B cell (primary cell): ENCODE data around the gene DAB1. TPM values are rescaled to one million over a fixed set of nuclear protein-coding genes. Genes with fewer than 3 reads are reported as not detected.

Source experiments
- ATAC-seq: fragments of 200-7000 bp; cut with Tn5 transposase; one replicate; pipeline ENCODE4 v1.10.0; 2021; ENCODE audit warnings: low read depth, mild to moderate bottlenecking, moderate number of reproducible peaks, moderate library complexity
- CTCF ChIA-PET: fragments of 350-600 bp; sonication (Branson Sonifier 250); formaldehyde crosslinking; loops from one replicate; lab custom pipeline; 2021; ENCODE audit warnings: antibody characterized with exemption, inconsistent platforms; lab: Charles Lee
- POLR2A ChIA-PET: fragments of 350-600 bp; sonication (Branson Sonifier 250); formaldehyde crosslinking; loops from one replicate; lab custom pipeline; 2021; ENCODE audit warnings: antibody characterized with exemption; lab: Charles Lee
- DNase-seq: peaks from one replicate; pipeline ENCODE4 v3.0.0; 2013
- H2AFZ ChIP-seq: 2 replicates; pipeline ENCODE4 v1.6.1; 2012; ENCODE audit warnings: mild to moderate bottlenecking, low read depth, low read length; ENCODE audit not compliant: insufficient read depth, poor library complexity, severe bottlenecking
- H3K27ac ChIP-seq, 2 donors: 1 replicate in 1 of 2; 2 replicates in 1 of 2; pipeline ENCODE4 v1.5.1; 2012 to 2013; ENCODE audit warnings: low read length in 2 of 2, mild to moderate bottlenecking in 2 of 2, moderate library complexity in 1 of 2
- H3K27me3 ChIP-seq, 4 experiments: fragments of 200-600 bp in 1 of 4; sonication (generic) in 1 of 4; replicated peaks in 1 of 4; 1 replicate in 2 of 4; 2 replicates in 2 of 4; pipeline versions ENCODE4 v1.6.1 to v1.7.0; 2013 to 2016; ENCODE audit warnings: low read length in 3 of 4, mild to moderate bottlenecking in 2 of 4, mixed read lengths in 1 of 4, moderate library complexity in 1 of 4; ENCODE audit not compliant: insufficient read depth in 4 of 4, control insufficient read depth in 3 of 4; ENCODE audit errors: control extremely low read depth in 1 of 4
- H3K36me3 ChIP-seq, 2 experiments: replicated peaks in 1 of 2; 1 replicate in 1 of 2; 2 replicates in 1 of 2; pipeline versions ENCODE4 v1.6.1 to v1.7.1; 2013; ENCODE audit warnings: low read length in 1 of 2; ENCODE audit not compliant: insufficient read depth in 2 of 2, control insufficient read depth in 1 of 2; ENCODE audit errors: control extremely low read depth in 1 of 2, extremely low read depth in 1 of 2
- H3K4me1 ChIP-seq, 2 donors: fragments of 200-600 bp in 1 of 2; sonication (generic) in 1 of 2; 1 replicate in 1 of 2; 2 replicates in 1 of 2; pipeline versions ENCODE4 v1.5.1 to v1.6.1; 2013 to 2017; ENCODE audit warnings: low read length in 2 of 2; ENCODE audit not compliant: control insufficient read depth in 2 of 2, insufficient read depth in 2 of 2
- H3K4me2 ChIP-seq: replicated peaks from 2 replicates; pipeline ENCODE3; 2012; ENCODE audit warnings: mild to moderate bottlenecking, low read depth, low read length; ENCODE audit not compliant: poor library complexity, severe bottlenecking
- H3K4me3 ChIP-seq, 5 experiments: fragments of 200-600 bp in 1 of 5; sonication (generic) in 1 of 5; 1 replicate in 3 of 5; 2 replicates in 2 of 5; pipeline versions ENCODE4 v1.5.1 to v1.7.0; 2011 to 2016; ENCODE audit warnings: low read length in 4 of 5, mild to moderate bottlenecking in 4 of 5, low read depth in 2 of 5, control low read depth in 1 of 5, moderate library complexity in 1 of 5; ENCODE audit not compliant: insufficient read depth in 1 of 5; ENCODE audit errors: control extremely low read depth in 1 of 5, extremely low read depth in 1 of 5
- H3K79me2 ChIP-seq: fragments of 200-600 bp; sonication (generic); one replicate; pipeline ENCODE4 v1.6.0; 2016; ENCODE audit warnings: low read length; ENCODE audit not compliant: control insufficient read depth, insufficient read depth
- H3K9ac ChIP-seq: fragments of 200-600 bp; sonication (generic); 2 replicates; pipeline ENCODE4 v1.6.1; 2017; ENCODE audit warnings: mild to moderate bottlenecking, low read length, moderate library complexity
- H3K9me3 ChIP-seq, 3 donors: one replicate each; pipeline versions ENCODE4 v1.6.1 to v1.7.1; 2013; ENCODE audit warnings: low read length in 2 of 3; ENCODE audit not compliant: control insufficient read depth in 2 of 3, insufficient read depth in 1 of 3; ENCODE audit errors: control extremely low read depth in 1 of 3
- H4K20me1 ChIP-seq: 2 replicates; pipeline ENCODE4 v1.6.0; 2012; ENCODE audit warnings: mild to moderate bottlenecking, low read length; ENCODE audit not compliant: insufficient read depth, control insufficient read depth, poor library complexity, severe bottlenecking
- H3K27ac Mint-ChIP-seq: one replicate; pipeline ENCODE4 v1.8.0; 2021; ENCODE audit warnings: mixed read lengths
- H3K27me3 Mint-ChIP-seq: one replicate; pipeline ENCODE4 v1.8.0; 2021; ENCODE audit warnings: mixed read lengths
- H3K4me1 Mint-ChIP-seq: one replicate; pipeline ENCODE4 v1.8.0; 2021; ENCODE audit warnings: mixed read lengths
- H3K4me3 Mint-ChIP-seq: one replicate; pipeline ENCODE4 v1.8.0; 2021; ENCODE audit warnings: mixed read lengths
- H3K9me3 Mint-ChIP-seq: one replicate; pipeline ENCODE4 v1.8.0; 2022; ENCODE audit warnings: mixed read lengths; ENCODE audit not compliant: insufficient read depth
- CTCF ChIP-seq: fragments of 200-600 bp; IDR thresholded peaks from one replicate; pipeline ENCODE4 v1.8.0; 2022; ENCODE audit warnings: antibody characterized with exemption, mild to moderate bottlenecking
- EZH2 ChIP-seq: IDR thresholded peaks from 2 replicates; pipeline ENCODE4 v1.6.1; 2012; ENCODE audit warnings: borderline replicate concordance, low read depth, mild to moderate bottlenecking, moderate library complexity, low read length; ENCODE audit not compliant: insufficient read depth, poor library complexity, severe bottlenecking
- WGBS: methylation state at CpG from one replicate; pipeline ENCODE4 v1.1.5; 2013; ENCODE audit warnings: missing lambda C conversion rate; ENCODE audit not compliant: insufficient coverage; 5-methylcytosine and 5-hydroxymethylcytosine counted together
- intact Hi-C: fragments of 100-400 bp; cut with micrococcal nuclease; formaldehyde crosslinking; loops from one replicate; pipeline ENCODE4 v1.10.0; 2022
- polyA plus RNA-seq: library from polyadenylated mRNA; depleted of rRNA; stranded (reverse); fragments of >200 nt; gene quantifications from 2 replicates; pipeline ENCODE4 v1.2.3, GENCODE V29; 2012
- total RNA-seq, 2 donors: library from RNA; stranded (reverse); fragments of 120-200 nt in 1 of 2; gene quantifications; 1 replicate in 1 of 2; 2 replicates in 1 of 2; pipeline versions ENCODE4 v1.2.3 to v1.2.4, GENCODE V29; 2013 to 2022

Gene DAB1
- total and polyA plus RNA-seq, 2 donors (not counting 1 experiment from before 2014, with no cell fraction given) = not detected

GRCh38 chr1:57321776-57322175 lies 102.1 kb downstream of the DAB1 start:
- no peaks in the 10 kb centered on the region for H3K4me1 ChIP-seq
- DNase-seq (no peak), ATAC-seq (no peak)
- H3K9me3 Mint-ChIP-seq = no peaks in the 10 kb centered on the region
- H3K79me2 ChIP-seq = no peaks in the 10 kb centered on the region
- H3K4me3 Mint-ChIP-seq = no peak overlapping the region
- H3K36me3 ChIP-seq = no peaks in the 10 kb centered on the region
- no peak overlapping the region for H3K27ac Mint-ChIP-seq
- no peaks in the 10 kb centered on the region for H3K4me1 Mint-ChIP-seq
- H3K27me3 ChIP-seq = no peaks in the 10 kb centered on the region
- no peaks in the 10 kb centered on the region for H3K9me3 ChIP-seq
- H3K9ac ChIP-seq = no peak overlapping the region
- intact Hi-C loops = no loop called here
- TF ChIP-seq EZH2 (no peak), CTCF (no peak)
- peaks cover 2% of the 10 kb centered on the region for H3K27me3 Mint-ChIP-seq
- no peak overlapping the region for H3K4me3 ChIP-seq
- H2AFZ ChIP-seq = no peak overlapping the region
- no peaks in the 10 kb centered on the region for H4K20me1 ChIP-seq
- no peak overlapping the region for H3K27ac ChIP-seq
- ChIA-PET POLR2A (no interaction called here), CTCF (no interaction called here)
- WGBS = 93% methylated on average over 4 of the region's 4 CpGs
- no peak overlapping the region for H3K4me2 ChIP-seq

DNA sequence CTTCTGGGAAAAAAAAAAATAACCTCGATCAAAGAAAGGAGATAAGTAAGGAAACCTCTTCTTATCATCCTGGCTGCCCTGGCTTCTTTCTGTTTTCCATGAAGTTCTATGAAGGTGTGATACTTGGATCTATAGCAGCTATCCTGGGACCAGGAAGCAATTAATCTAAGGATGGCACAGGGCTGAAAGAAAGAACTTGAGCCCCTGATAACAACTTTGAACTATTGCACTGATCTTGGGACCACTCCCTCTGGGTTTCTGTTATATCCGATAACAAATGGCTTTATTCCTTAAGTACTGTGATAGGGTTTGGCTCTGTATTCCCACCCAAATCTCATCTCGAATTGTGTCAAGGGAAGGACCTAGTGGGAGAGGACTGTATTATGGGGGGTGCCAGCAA lies 104.1 kb downstream of the DAB1 start:
- Mint-ChIP-seq H3K27me3 (no peaks in the 10 kb centered on the region), H3K4me3 (no peak overlapping the region), H3K9me3 (no peaks in the 10 kb centered on the region), H3K4me1 (no peaks in the 10 kb centered on the region), H3K27ac (no peak overlapping the region)
- Histone ChIP-seq H3K36me3 (no peaks in the 10 kb centered on the region), H3K79me2 (no peaks in the 10 kb centered on the region), H3K27ac (no peak overlapping the region), H3K4me2 (no peak overlapping the region), H3K4me3 (no peak overlapping the region), H3K27me3 (no peaks in the 10 kb centered on the region), H4K20me1 (no peaks in the 10 kb centered on the region), H2AFZ (no peak overlapping the region), H3K4me1 (no peaks in the 10 kb centered on the region), H3K9ac (no peak overlapping the region), H3K9me3 (no peaks in the 10 kb centered on the region)
- intact Hi-C loops = no loop called here
- DNase-seq = no peak
- WGBS = no CpG with 5 or more reads among the region's 3 CpGs
- ChIA-PET CTCF (no interaction called here), POLR2A (no interaction called here)
- no peak for ATAC-seq
- TF ChIP-seq EZH2 (no peak), CTCF (no peak)
